GM12892 (cell line): Measurements from ENCODE around the gene GAA.

Source experiments
- POLR2A ChIP-seq: IDR thresholded peaks from 2 replicates; pipeline ENCODE4 v1.6.1; 2011; ENCODE audit warnings: low read depth, low read length, control low read depth
- POLR2AphosphoS5 ChIP-seq: IDR thresholded peaks from 2 replicates; pipeline ENCODE4 v1.6.1; 2011; ENCODE audit warnings: low read depth, low read length, control low read depth
- TAF1 ChIP-seq: IDR thresholded peaks from 2 replicates; pipeline ENCODE4 v1.6.1; 2011; ENCODE audit warnings: low read depth, mild to moderate bottlenecking, control low read depth, low read length, borderline replicate concordance

DNA sequence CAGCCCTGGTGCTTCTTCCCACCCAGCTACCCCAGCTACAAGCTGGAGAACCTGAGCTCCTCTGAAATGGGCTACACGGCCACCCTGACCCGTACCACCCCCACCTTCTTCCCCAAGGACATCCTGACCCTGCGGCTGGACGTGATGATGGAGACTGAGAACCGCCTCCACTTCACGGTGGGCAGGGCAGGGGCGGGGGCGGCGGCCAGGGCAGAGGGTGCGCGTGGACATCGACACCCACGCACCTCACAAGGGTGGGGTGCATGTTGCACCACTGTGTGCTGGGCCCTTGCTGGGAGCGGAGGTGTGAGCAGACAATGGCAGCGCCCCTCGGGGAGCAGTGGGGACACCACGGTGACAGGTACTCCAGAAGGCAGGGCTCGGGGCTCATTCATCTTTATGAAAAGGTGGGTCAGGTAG lies 3.6 kb downstream of the GAA start:
- TF ChIP-seq POLR2A: no peak
- TF ChIP-seq POLR2AphosphoS5: no peak
- TF ChIP-seq TAF1: no peak
